ENCODE measurements around the gene PHYKPL. TPM values are rescaled to one million over a fixed set of nuclear protein-coding genes. Genes with fewer than 3 reads are reported as not detected.

PHYKPL gene
- total and polyA plus RNA-seq, 2 of the 13 experiments (the other 11 are each of a cell fraction or from before 2014, with no cell fraction given), result 18.0 to 78.6 TPM

DNA sequence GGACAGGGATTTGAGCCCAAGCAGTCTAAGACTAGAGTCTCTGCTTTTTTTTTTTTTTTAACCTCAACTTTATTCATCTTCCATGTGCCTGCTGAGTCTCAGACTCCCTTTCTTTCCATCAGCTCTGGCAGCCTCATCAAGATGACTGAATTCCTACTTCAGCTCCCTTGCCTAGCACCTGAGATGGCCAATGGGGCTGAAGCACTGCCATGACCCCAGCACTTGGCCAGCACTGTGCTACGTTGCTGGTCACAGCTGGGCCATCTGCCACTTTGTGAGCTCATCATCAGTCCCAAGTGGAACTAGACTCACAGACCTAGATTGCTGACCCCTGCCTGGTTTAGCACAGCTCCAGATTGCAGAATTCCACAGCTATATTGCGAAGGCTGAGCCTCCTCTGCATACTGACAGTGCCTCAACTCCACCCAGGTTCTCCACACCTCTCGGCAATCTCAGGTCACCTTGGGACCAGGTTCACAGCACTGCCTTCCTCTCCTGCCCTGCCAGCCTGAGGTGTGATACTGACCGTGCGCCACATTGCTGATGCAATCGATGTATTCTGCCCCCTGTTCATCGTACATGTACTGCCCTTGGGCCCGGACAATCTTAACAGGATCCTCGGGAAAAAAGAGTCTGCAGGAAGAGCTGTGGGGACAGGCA lies 1.6 kb downstream of the PHYKPL start (continued):
- TF ChIP-seq ZNF264 (CRISPR knock-in tag; IDR thresholded peaks at IDR 0.05) (no peak), ZFYVE20 (CRISPR knock-in tag; IDR thresholded peaks at IDR 0.05; ENCODE audit: borderline replicate concordance, low read depth) (no peak), ZBTB38 (CRISPR knock-in tag; IDR thresholded peaks at IDR 0.05) (no peak), ZFX (CRISPR knock-in tag; IDR thresholded peaks at IDR 0.05; ENCODE audit: low read depth) (no peak), THAP11 (CRISPR knock-in tag; IDR thresholded peaks at IDR 0.05) (no peak), ELF3 (CRISPR knock-in tag; IDR thresholded peaks at IDR 0.05) (no peak), CEBPG (CRISPR knock-in tag; IDR thresholded peaks at IDR 0.05) (peak; percentile 88), MED8 (CRISPR knock-in tag; IDR thresholded peaks at IDR 0.05; ENCODE audit: insufficient replicate concordance) (no peak), FIP1L1 (IDR thresholded peaks at IDR 0.05; ENCODE audit: borderline replicate concordance, insufficient read depth, low read depth, low read length) (no peak)

GRCh38 chr5:178229861-178230260 lies 2.7 kb downstream of the PHYKPL start:
- ATAC-seq, result no peak
- CTCF ChIA-PET (ENCODE audit: low intra/inter-chr PET ratio, low total read pairs), result no interaction called here
- intact Hi-C loops (cut with micrococcal nuclease; ENCODE audit: unreplicated experiment), result no loop called here
- POLR2A ChIA-PET, result interaction anchor here (1.5 kb wide), 1 partner anchor 20 kb away, joined by 5 read pairs; no protein-coding TSS in a partner anchor
- Histone ChIP-seq H3K4me2 (ENCODE audit: low read depth, low read length) (no peak overlapping the region), H3K9ac (ENCODE audit: insufficient read depth, low read depth, low read length) (no peak overlapping the region), H3K9me3 (ENCODE audit: low read length) (no peaks in the 10 kb centered on the region), H3K79me2 (ENCODE audit: insufficient read depth, low read length) (peaks cover 20% of the 10 kb centered on the region), H4K20me1 (ENCODE audit: insufficient read depth, low read length) (no peaks in the 10 kb centered on the region), H3K27ac (ENCODE audit: extremely low read length, insufficient read depth, low read length) (no peak overlapping the region), H3K4me3 (replicated peaks in 1 of 3; ENCODE audit: insufficient read depth in 1 of 3, low read depth in 2 of 3, low read length in 3 of 3) (no peak overlapping the region), H3K27me3 (ENCODE audit: control insufficient read depth in 1 of 2, insufficient read depth in 2 of 2, low read length in 2 of 2) (no peaks in the 10 kb centered on the region), H3K4me1 (ENCODE audit: insufficient read depth, low read length) (peaks cover 48% of the 10 kb centered on the region), H2AFZ (ENCODE audit: low read length) (no peak overlapping the region), H3K36me3 (replicated peaks in 1 of 2; ENCODE audit: control insufficient read depth in 1 of 2, insufficient read depth in 2 of 2, low read length in 2 of 2) (peaks cover 14 to 25% of the 10 kb centered on the region in 2 experiments; a peak in 4 of 5 replicates)
- BruUV-seq (replicated peaks), result no TSS peak
- DNase-seq (ENCODE audit: low spot score), result no peak
- FAIRE-seq, result no peak
- WGBS (ENCODE audit: low lambda C conversion rate), result 97% methylated on average over 10 of the region's 10 CpGs
- in situ Hi-C loops (cut with HindIII; ENCODE audit: extremely low pct_ligation_motif_present, low pct_unique_long_range_greater_than_20kb), result no loop called here
- TF ChIP-seq, protein P1, sequence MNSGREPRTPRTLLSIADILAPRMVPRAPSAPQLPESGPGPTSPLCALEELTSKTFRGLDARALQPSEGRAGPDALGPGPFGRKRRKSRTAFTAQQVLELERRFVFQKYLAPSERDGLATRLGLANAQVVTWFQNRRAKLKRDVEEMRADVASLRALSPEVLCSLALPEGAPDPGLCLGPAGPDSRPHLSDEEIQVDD (CRISPR knock-in tag; IDR thresholded peaks at IDR 0.05; ENCODE audit: borderline replicate concordance), result no peak
- TF ChIP-seq ZNF749 (CRISPR knock-in tag; IDR thresholded peaks at IDR 0.05; ENCODE audit: borderline replicate concordance) (no peak), SRSF4 (IDR thresholded peaks at IDR 0.05; ENCODE audit: low read depth, low read length, poor library complexity, severe bottlenecking) (no peak), AGO2 (optimal IDR thresholded peaks at IDR 0.05; ENCODE audit: low read depth, low read length) (peak; percentile 37), ZNF550 (CRISPR knock-in tag; IDR thresholded peaks at IDR 0.05; ENCODE audit: borderline replicate concordance) (no peak), CSRNP1 (CRISPR knock-in tag; IDR thresholded peaks at IDR 0.05) (0 out of 2 replicates have a peak, but pooled peaks have one; percentile 32), POLR2A (IDR thresholded peaks at IDR 0.05; ENCODE audit: insufficient read depth in 1 of 2, low read depth in 2 of 2, low read length in 2 of 2) (no peak), FOXM1 (CRISPR knock-in tag; IDR thresholded peaks at IDR 0.05) (no peak), E2F2 (CRISPR knock-in tag; IDR thresholded peaks at IDR 0.05; ENCODE audit: borderline replicate concordance) (no peak), RFX3 (CRISPR knock-in tag; IDR thresholded peaks at IDR 0.05) (no peak)
